Astrocyte of the spinal cord (primary cell): Measurements from ENCODE around the gene YPEL1.

ENCODE experiments used
- DNase-seq: peaks from one replicate; pipeline ENCODE4 v3.0.0; 2011; ENCODE audit warnings: low read depth, low spot score
- H3K4me3 ChIP-seq: 2 replicates; pipeline ENCODE4 v1.5.1; 2011; ENCODE audit warnings: low read depth, mild to moderate bottlenecking, low read length, moderate library complexity
- CTCF ChIP-seq: IDR thresholded peaks from 2 replicates; pipeline ENCODE4 v1.5.1; 2012; ENCODE audit warnings: low read depth, mild to moderate bottlenecking, low read length, inconsistent platforms
- in situ Hi-C: cut with HindIII; loops from 2 replicates; pipeline ENCODE4 v1.10.0; 2017; ENCODE audit warnings: low sequenced_read_pairs

Gene YPEL1

GRCh38 chr22:21698430-21699329, 36.9 kb downstream of the YPEL1 start:
- no peak for TF ChIP-seq CTCF
- no peak overlapping the region for H3K4me3 ChIP-seq
- peak; percentile 33 for DNase-seq
- in situ Hi-C loops: no loop called here

- peak; percentile 37 for DNase-seq
- in situ Hi-C loops: no loop called here
- H3K4me3 ChIP-seq: no peak overlapping the region
- TF ChIP-seq CTCF: no peak
These were observed 37.7 kb downstream of the YPEL1 start for GRCh38 chr22:21697880-21698279.

GRCh38 chr22:21697021-21697771, 38.4 kb downstream of the YPEL1 start:
- no peak overlapping the region for H3K4me3 ChIP-seq
- in situ Hi-C loops: no loop called here
- DNase-seq: no peak
- TF ChIP-seq CTCF: no peak

- in situ Hi-C loops: no loop called here
These were observed 39.5 kb downstream of the YPEL1 start for GRCh38 chr22:21696115-21696514.

GRCh38 chr22:21695430-21696085, 40.0 kb downstream of the YPEL1 start:
- DNase-seq: no peak
- in situ Hi-C loops: no loop called here
- H3K4me3 ChIP-seq: no peak overlapping the region
- no peak for TF ChIP-seq CTCF

More at GRCh38 chr22:21696115-21696514, 39.5 kb downstream of the YPEL1 start:
- no peak for TF ChIP-seq CTCF
- no peak for DNase-seq
- H3K4me3 ChIP-seq: no peak overlapping the region

GRCh38 chr22:21694795-21695429, 40.7 kb downstream of the YPEL1 start:
- DNase-seq: no peak
- no peak overlapping the region for H3K4me3 ChIP-seq
- in situ Hi-C loops: no loop called here
- TF ChIP-seq CTCF: no peak
